22Rv1 (cell line): ENCODE measurements around the gene VPS8.

Source experiments
- ZFX ChIP-seq: fragments of 450-650 bp; IDR thresholded peaks from 2 replicates; pipeline ENCODE4 v1.6.1; 2017; ENCODE audit warnings: antibody characterized with exemption, borderline replicate concordance
- TF ChIP-seq, protein P1 (sequence below): fragments of 450-650 bp; IDR thresholded peaks from 2 replicates; pipeline ENCODE4 v1.5.1; 2017; ENCODE audit warnings: mild to moderate bottlenecking

DNA sequence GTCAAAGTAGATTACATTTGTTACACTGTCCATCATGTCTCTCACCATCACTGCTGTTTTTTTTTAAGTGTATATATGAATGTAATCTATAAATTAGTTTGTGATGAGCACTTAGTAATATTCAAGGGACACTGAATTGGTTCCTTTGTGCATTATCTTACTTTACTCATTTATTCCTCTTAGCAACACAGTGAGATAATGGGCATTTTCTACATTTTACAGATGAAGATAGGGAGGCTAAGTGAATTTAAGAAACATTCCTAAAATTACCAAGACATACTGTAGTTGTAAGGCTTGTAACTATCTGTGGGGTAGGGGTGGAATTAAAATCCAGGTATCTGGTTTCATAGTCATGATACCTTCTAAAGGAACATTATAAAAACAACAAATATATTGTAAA is 33.9 kb downstream of the VPS8 start:
- TF ChIP-seq, protein P1, sequence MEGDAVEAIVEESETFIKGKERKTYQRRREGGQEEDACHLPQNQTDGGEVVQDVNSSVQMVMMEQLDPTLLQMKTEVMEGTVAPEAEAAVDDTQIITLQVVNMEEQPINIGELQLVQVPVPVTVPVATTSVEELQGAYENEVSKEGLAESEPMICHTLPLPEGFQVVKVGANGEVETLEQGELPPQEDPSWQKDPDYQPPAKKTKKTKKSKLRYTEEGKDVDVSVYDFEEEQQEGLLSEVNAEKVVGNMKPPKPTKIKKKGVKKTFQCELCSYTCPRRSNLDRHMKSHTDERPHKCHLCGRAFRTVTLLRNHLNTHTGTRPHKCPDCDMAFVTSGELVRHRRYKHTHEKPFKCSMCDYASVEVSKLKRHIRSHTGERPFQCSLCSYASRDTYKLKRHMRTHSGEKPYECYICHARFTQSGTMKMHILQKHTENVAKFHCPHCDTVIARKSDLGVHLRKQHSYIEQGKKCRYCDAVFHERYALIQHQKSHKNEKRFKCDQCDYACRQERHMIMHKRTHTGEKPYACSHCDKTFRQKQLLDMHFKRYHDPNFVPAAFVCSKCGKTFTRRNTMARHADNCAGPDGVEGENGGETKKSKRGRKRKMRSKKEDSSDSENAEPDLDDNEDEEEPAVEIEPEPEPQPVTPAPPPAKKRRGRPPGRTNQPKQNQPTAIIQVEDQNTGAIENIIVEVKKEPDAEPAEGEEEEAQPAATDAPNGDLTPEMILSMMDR = no peak
- no peak for TF ChIP-seq ZFX
